ENCODE results near the gene RIF1. TPM values are rescaled to one million over a fixed set of nuclear protein-coding genes. Genes with fewer than 3 reads are reported as not detected.

The RIF1 gene
- total RNA-seq, 1 donor from 2014 or later: 39.1 TPM

GRCh38 chr2:151475071-151475470, 65.4 kb downstream of the RIF1 start:
- Mint-ChIP-seq H3K27ac (ENCODE audit: unreplicated experiment) (no peak overlapping the region), H3K27me3 (ENCODE audit: low read depth, unreplicated experiment) (no peaks in the 10 kb centered on the region), H3K9me3 (ENCODE audit: unreplicated experiment) (peaks cover 8% of the 10 kb centered on the region), H3K36me3 (ENCODE audit: low read depth, unreplicated experiment) (peaks cover 12% of the 10 kb centered on the region), H3K4me3 (ENCODE audit: unreplicated experiment) (no peak overlapping the region), H3K4me1 (ENCODE audit: low read depth, unreplicated experiment) (no peaks in the 10 kb centered on the region)
- Histone ChIP-seq H3K27ac (ENCODE audit: low read depth, low read length) (no peak overlapping the region), H3K4me3 (ENCODE audit: insufficient read depth, low read depth, low read length) (no peak overlapping the region), H3K79me2 (ENCODE audit: insufficient read depth, low read length) (no peaks in the 10 kb centered on the region), H3K9ac (ENCODE audit: low read length) (no peak overlapping the region), H3K9me3 (ENCODE audit: insufficient read depth, low read depth, low read length) (no peaks in the 10 kb centered on the region), H3K27me3 (ENCODE audit: insufficient read depth, low read length) (no peaks in the 10 kb centered on the region), H2AFZ (ENCODE audit: low read depth, low read length) (no peak overlapping the region), H3K4me2 (ENCODE audit: low read length) (no peak overlapping the region), H3K36me3 (ENCODE audit: insufficient read depth, low read length) (peaks cover 21% of the 10 kb centered on the region), H4K20me1 (ENCODE audit: insufficient read depth, low read length) (no peaks in the 10 kb centered on the region), H3K4me1 (ENCODE audit: insufficient read depth, low read length) (peaks cover 3% of the 10 kb centered on the region)
- FAIRE-seq: no peak
- DNase-seq (ENCODE audit: low read depth): no peak
- no peak for TF ChIP-seq EZH2 (IDR thresholded peaks at IDR 0.05; ENCODE audit: insufficient read depth, low read length)
- no peak for TF ChIP-seq CTCF (IDR thresholded peaks at IDR 0.05; ENCODE audit: insufficient read depth, low read depth, low read length)

DNA sequence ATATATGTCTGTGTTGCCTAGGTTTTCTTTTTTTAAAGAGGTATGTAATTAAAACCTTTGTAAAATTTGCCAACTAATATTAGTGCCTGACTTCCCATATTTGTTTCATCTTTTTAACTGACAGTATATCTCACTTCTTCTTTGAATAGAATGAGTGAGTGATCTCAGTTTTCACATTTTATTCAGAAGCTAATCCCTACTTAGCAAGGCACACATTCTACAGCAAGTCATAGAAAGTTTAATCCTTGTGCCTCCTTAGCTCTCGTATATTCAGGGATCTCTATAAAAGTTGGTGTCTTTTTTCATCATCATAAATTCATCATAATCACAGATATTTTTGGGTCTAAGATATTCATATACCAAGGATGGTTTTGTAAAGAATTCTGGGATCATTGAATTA, 66.6 kb downstream of the RIF1 start:
- Histone ChIP-seq H2AFZ (ENCODE audit: low read depth, low read length) (no peak overlapping the region), H4K20me1 (ENCODE audit: insufficient read depth, low read length) (no peaks in the 10 kb centered on the region), H3K27me3 (ENCODE audit: insufficient read depth, low read length) (no peaks in the 10 kb centered on the region), H3K9ac (ENCODE audit: low read length) (no peak overlapping the region), H3K9me3 (ENCODE audit: insufficient read depth, low read depth, low read length) (no peaks in the 10 kb centered on the region), H3K79me2 (ENCODE audit: insufficient read depth, low read length) (no peaks in the 10 kb centered on the region), H3K36me3 (ENCODE audit: insufficient read depth, low read length) (peaks cover 14% of the 10 kb centered on the region), H3K4me2 (ENCODE audit: low read length) (no peak overlapping the region), H3K27ac (ENCODE audit: low read depth, low read length) (no peak overlapping the region), H3K4me3 (ENCODE audit: insufficient read depth, low read depth, low read length) (no peak overlapping the region), H3K4me1 (ENCODE audit: insufficient read depth, low read length) (peaks cover 3% of the 10 kb centered on the region)
- TF ChIP-seq EZH2 (IDR thresholded peaks at IDR 0.05; ENCODE audit: insufficient read depth, low read length) (no peak), CTCF (IDR thresholded peaks at IDR 0.05; ENCODE audit: insufficient read depth, low read depth, low read length) (no peak)
- no peak overlapping the region for H3K4me3 Mint-ChIP-seq (ENCODE audit: unreplicated experiment)
- no peaks in the 10 kb centered on the region for H3K4me1 Mint-ChIP-seq (ENCODE audit: low read depth, unreplicated experiment)
- FAIRE-seq (no peak), DNase-seq (ENCODE audit: low read depth) (no peak)
- H3K27me3 Mint-ChIP-seq (ENCODE audit: low read depth, unreplicated experiment): no peaks in the 10 kb centered on the region
- no peak overlapping the region for H3K27ac Mint-ChIP-seq (ENCODE audit: unreplicated experiment)
- H3K36me3 Mint-ChIP-seq (ENCODE audit: low read depth, unreplicated experiment): peaks cover 10% of the 10 kb centered on the region
- H3K9me3 Mint-ChIP-seq (ENCODE audit: unreplicated experiment): peaks cover 5% of the 10 kb centered on the region

DNA sequence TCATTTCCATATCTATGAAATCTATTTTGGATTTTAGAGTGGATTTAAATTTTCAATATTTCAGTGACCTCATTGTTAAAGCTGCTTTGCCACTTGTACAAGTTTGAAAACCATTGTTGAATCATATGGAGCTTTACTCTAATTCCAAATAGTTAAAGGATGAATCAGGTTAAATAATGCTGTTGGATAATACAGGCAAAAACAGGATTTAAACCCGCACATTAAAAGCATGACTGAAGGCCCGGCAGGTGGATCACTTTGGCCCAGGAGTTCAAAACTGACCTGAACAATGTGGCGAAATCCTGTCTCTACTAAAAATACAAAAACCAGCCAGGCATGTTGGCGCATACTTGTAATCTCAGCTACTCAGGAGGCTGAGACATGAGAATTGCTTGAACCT, 68.3 kb downstream of the RIF1 start:
- no peak overlapping the region for H3K4me3 Mint-ChIP-seq (ENCODE audit: unreplicated experiment)
- H3K4me1 Mint-ChIP-seq (ENCODE audit: low read depth, unreplicated experiment): no peaks in the 10 kb centered on the region
- H3K27ac Mint-ChIP-seq (ENCODE audit: unreplicated experiment): no peak overlapping the region
- Histone ChIP-seq H3K4me3 (ENCODE audit: insufficient read depth, low read depth, low read length) (no peak overlapping the region), H3K9ac (ENCODE audit: low read length) (no peak overlapping the region), H3K36me3 (ENCODE audit: insufficient read depth, low read length) (peaks cover 14% of the 10 kb centered on the region), H3K27ac (ENCODE audit: low read depth, low read length) (no peak overlapping the region), H3K9me3 (ENCODE audit: insufficient read depth, low read depth, low read length) (no peaks in the 10 kb centered on the region), H3K4me2 (ENCODE audit: low read length) (no peak overlapping the region), H3K4me1 (ENCODE audit: insufficient read depth, low read length) (peaks cover 3% of the 10 kb centered on the region), H3K27me3 (ENCODE audit: insufficient read depth, low read length) (no peaks in the 10 kb centered on the region), H4K20me1 (ENCODE audit: insufficient read depth, low read length) (no peaks in the 10 kb centered on the region), H3K79me2 (ENCODE audit: insufficient read depth, low read length) (no peaks in the 10 kb centered on the region), H2AFZ (ENCODE audit: low read depth, low read length) (no peak overlapping the region)
- H3K9me3 Mint-ChIP-seq (ENCODE audit: unreplicated experiment): no peaks in the 10 kb centered on the region
- H3K36me3 Mint-ChIP-seq (ENCODE audit: low read depth, unreplicated experiment): peaks cover 9% of the 10 kb centered on the region
- no peaks in the 10 kb centered on the region for H3K27me3 Mint-ChIP-seq (ENCODE audit: low read depth, unreplicated experiment)
- FAIRE-seq (no peak), DNase-seq (ENCODE audit: low read depth) (peak; percentile 39)
- TF ChIP-seq CTCF (IDR thresholded peaks at IDR 0.05; ENCODE audit: insufficient read depth, low read depth, low read length): no peak
- no peak for TF ChIP-seq EZH2 (IDR thresholded peaks at IDR 0.05; ENCODE audit: insufficient read depth, low read length)
